Urothelium cell line (cell line): ENCODE measurements around the gene CHRNB4.

Experiments
- DNase-seq: peaks from one replicate; pipeline ENCODE4 v3.0.0; 2011; ENCODE audit warnings: low spot score, mixed read lengths
- FAIRE-seq: peaks from 2 replicates; lab custom pipeline; 2011; peaks lifted over from hg19 to GRCh38; lab: Jason Lieb, UNC

The CHRNB4 gene

GRCh38 chr15:78634210-78635145, 6.5 kb downstream of the CHRNB4 start:
- DNase-seq (no peak), FAIRE-seq (no peak)

GRCh38 chr15:78633348-78633747, 7.7 kb downstream of the CHRNB4 start:
- no peak for FAIRE-seq
- DNase-seq, result no peak

GRCh38 chr15:78630886-78631633, 9.9 kb downstream of the CHRNB4 start:
- FAIRE-seq (no peak), DNase-seq (no peak)

- FAIRE-seq, result peak; percentile 35
- no peak for DNase-seq
These were observed 11.3 kb downstream of the CHRNB4 start for GRCh38 chr15:78629716-78630065.

GRCh38 chr15:78629031-78629715, 11.8 kb downstream of the CHRNB4 start:
- peak; percentile 85 for FAIRE-seq
- DNase-seq, result no peak

GRCh38 chr15:78628227-78628626, 12.8 kb downstream of the CHRNB4 start:
- FAIRE-seq (no peak), DNase-seq (no peak)

GRCh38 chr15:78627348-78627747, 13.7 kb downstream of the CHRNB4 start:
- FAIRE-seq, result no peak

GRCh38 chr15:78626381-78626995, 14.5 kb downstream of the CHRNB4 start:
- DNase-seq (no peak), FAIRE-seq (no peak)

More at GRCh38 chr15:78627348-78627747, 13.7 kb downstream of the CHRNB4 start:
- no peak for DNase-seq

GRCh38 chr15:78625606-78626280, 15.3 kb downstream of the CHRNB4 start:
- FAIRE-seq (no peak), DNase-seq (no peak)

- DNase-seq, result no peak
- no peak for FAIRE-seq
These were observed 16.1 kb downstream of the CHRNB4 start for GRCh38 chr15:78624651-78625590.

- FAIRE-seq (no peak), DNase-seq (no peak)
These were observed 17.1 kb downstream of the CHRNB4 start for GRCh38 chr15:78623786-78624497.

- FAIRE-seq, result no peak
- no peak for DNase-seq
These were observed 19.1 kb downstream of the CHRNB4 start for GRCh38 chr15:78621810-78622402.

- DNase-seq (peak; percentile 35), FAIRE-seq (no peak)
These were observed 20.2 kb downstream of the CHRNB4 start, which contains the start of gene CHRNA3 for GRCh38 chr15:78620527-78621421. Gene CHRNA3 (minus strand): TSS chr15:78620996. CDS start chr15:78620794, 202 bp downstream.

- DNase-seq (no peak), FAIRE-seq (no peak)
These were observed 20.9 kb downstream of the CHRNB4 start for GRCh38 chr15:78620021-78620526.

- DNase-seq, result no peak
- no peak for FAIRE-seq
These were observed 21.7 kb downstream of the CHRNB4 start for GRCh38 chr15:78619022-78619950.

- FAIRE-seq, result peak; percentile 80
- peak; percentile 82 for DNase-seq
These were observed 22.5 kb downstream of the CHRNB4 start for GRCh38 chr15:78618490-78618934.
